Smooth muscle cell of the brain vasculature (primary cell): Measurements from ENCODE around the gene THAP7.
"Not testable (repeated sequence)": the region's sequence is repeated elsewhere in the genome, so short reads cannot be mapped to it uniquely, and the experiment has no call there.

ENCODE experiments used
- DNase-seq: peaks from one replicate; pipeline ENCODE4 v3.0.0-alpha.2; 2012; ENCODE audit warnings: low read depth, low spot score

Gene THAP7

GRCh38 chr22:21012446-21013407, 10.8 kb upstream of the THAP7 start:
- no peak for DNase-seq

GRCh38 chr22:21010426-21011113, 8.7 kb upstream of the THAP7 start:
- DNase-seq: no peak

- DNase-seq: no peak
Measured at GRCh38 chr22:21009638-21010425, 7.9 kb upstream of the THAP7 start.

- DNase-seq: not testable (repeated sequence)
Measured at GRCh38 chr22:21009208-21009607, 7.3 kb upstream of the THAP7 start.

GRCh38 chr22:21003782-21004181, 1.9 kb upstream of the THAP7 start:
- DNase-seq: no peak

GRCh38 chr22:21000987-21001600, 824 bp downstream of the THAP7 start:
- no peak for DNase-seq

- DNase-seq: no peak
Measured at GRCh38 chr22:21000207-21000986, 1.5 kb downstream of the THAP7 start.

- DNase-seq: no peak
Measured at GRCh38 chr22:20999350-21000206, 2.3 kb downstream of the THAP7 start.

GRCh38 chr22:20998411-20999336, 3.2 kb downstream of the THAP7 start:
- DNase-seq: no peak

GRCh38 chr22:20997536-20998257, 4.2 kb downstream of the THAP7 start:
- no peak for DNase-seq

- no peak for DNase-seq
Measured at GRCh38 chr22:20996598-20997535, 5.1 kb downstream of the THAP7 start.

GRCh38 chr22:20996031-20996410, 5.9 kb downstream of the THAP7 start:
- no peak for DNase-seq

- no peak for DNase-seq
Measured at GRCh38 chr22:20995329-20996030, 6.4 kb downstream of the THAP7 start.

GRCh38 chr22:20994902-20995241, 7.0 kb downstream of the THAP7 start:
- DNase-seq: no peak

GRCh38 chr22:20994128-20994901, 7.6 kb downstream of the THAP7 start:
- DNase-seq: no peak
